Subcutaneous adipose tissue (tissue), 4 donors: ENCODE measurements around the gene PPP1R1B. TPM values are rescaled to one million over a fixed set of nuclear protein-coding genes. Genes with fewer than 3 reads are reported as not detected.

Experiments
- total RNA-seq, 4 donors: library from RNA; depleted of rRNA; stranded (reverse); fragments of >200 nt; gene quantifications; one replicate each; pipeline ENCODE4 v1.1.0, GENCODE V29; 2016
- TF ChIP-seq, protein P1 (sequence below): fragments of 450-650 bp; IDR thresholded peaks from one replicate; pipeline ENCODE4 v1.5.1; 2016; ENCODE audit warnings: low read depth, mild to moderate bottlenecking, control low read depth, antibody characterized with exemption, moderate library complexity

Gene PPP1R1B
- total RNA-seq, 4 donors from 2014 or later, result 16.3 to 100 (median 41.4) TPM

DNA sequence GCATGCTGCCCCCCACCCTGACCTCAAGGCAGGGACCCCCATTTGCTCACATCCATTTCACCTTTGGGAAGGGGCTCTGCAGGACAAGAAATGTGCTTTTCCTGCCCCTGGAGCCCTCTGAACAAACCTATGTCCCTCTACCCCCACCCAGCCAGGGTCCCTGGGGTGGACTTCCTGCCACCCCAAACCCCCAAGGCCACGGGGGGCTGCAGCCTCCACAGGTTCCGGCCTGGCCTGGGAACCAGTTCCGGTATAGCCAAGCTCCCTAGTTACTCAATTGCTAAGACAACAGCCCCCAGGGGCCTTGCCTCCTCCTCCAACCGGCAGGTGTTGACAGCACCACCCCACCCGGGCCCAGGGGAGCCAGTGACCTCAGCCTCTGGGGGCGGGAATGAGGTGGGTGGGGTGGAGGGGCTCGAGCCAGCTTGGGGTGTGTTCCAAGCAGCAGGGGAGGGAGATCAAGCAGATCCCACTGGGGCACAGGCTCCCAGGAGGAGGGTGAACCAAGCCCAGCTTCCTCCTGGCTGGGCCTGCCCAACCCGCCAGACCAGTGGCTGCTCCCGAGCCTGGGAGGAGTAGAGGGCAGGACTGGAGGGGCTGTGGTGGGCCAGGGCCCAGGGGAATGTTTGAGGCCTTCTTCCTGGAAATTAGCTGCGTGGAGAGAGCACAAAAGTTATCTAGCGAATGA is 48.1 kb downstream of the PPP1R1B start:
- TF ChIP-seq, protein P1, sequence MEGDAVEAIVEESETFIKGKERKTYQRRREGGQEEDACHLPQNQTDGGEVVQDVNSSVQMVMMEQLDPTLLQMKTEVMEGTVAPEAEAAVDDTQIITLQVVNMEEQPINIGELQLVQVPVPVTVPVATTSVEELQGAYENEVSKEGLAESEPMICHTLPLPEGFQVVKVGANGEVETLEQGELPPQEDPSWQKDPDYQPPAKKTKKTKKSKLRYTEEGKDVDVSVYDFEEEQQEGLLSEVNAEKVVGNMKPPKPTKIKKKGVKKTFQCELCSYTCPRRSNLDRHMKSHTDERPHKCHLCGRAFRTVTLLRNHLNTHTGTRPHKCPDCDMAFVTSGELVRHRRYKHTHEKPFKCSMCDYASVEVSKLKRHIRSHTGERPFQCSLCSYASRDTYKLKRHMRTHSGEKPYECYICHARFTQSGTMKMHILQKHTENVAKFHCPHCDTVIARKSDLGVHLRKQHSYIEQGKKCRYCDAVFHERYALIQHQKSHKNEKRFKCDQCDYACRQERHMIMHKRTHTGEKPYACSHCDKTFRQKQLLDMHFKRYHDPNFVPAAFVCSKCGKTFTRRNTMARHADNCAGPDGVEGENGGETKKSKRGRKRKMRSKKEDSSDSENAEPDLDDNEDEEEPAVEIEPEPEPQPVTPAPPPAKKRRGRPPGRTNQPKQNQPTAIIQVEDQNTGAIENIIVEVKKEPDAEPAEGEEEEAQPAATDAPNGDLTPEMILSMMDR, result no peak

DNA sequence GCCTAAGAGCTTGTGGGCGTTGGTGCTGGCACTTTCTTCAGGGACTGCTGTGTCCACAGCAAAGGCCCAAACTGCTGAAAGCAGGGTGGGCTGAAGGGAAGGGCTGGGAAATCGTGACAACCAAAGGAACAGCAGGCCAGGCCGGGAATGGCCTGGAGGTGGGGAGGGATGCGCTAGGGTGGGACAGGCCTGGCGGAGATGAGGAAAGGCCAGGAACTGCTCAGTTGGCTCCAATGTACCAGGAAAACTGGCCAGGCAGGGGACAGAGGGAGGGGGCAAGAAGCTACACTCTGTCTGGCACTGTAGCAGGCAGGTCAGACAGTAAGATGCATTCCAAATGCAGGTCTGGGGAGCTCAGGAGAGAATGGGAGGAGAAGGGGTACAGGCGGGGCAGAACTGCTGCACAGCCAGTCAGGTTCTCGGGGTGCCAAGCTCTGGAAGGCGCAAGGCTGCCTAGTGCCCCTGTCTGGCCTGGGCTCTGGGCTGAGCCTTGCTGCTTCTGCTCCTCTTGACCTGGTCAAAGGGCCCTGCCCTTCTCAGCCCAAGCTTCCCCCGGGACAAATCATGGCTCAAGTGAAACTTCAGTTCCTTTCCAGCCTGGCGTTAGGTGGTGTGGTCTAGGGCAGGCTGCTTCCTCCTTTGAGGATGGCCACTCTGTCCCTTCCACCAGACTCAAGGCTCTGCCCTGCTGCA is 48.8 kb downstream of the PPP1R1B start:
- TF ChIP-seq, protein P1, result no peak

DNA sequence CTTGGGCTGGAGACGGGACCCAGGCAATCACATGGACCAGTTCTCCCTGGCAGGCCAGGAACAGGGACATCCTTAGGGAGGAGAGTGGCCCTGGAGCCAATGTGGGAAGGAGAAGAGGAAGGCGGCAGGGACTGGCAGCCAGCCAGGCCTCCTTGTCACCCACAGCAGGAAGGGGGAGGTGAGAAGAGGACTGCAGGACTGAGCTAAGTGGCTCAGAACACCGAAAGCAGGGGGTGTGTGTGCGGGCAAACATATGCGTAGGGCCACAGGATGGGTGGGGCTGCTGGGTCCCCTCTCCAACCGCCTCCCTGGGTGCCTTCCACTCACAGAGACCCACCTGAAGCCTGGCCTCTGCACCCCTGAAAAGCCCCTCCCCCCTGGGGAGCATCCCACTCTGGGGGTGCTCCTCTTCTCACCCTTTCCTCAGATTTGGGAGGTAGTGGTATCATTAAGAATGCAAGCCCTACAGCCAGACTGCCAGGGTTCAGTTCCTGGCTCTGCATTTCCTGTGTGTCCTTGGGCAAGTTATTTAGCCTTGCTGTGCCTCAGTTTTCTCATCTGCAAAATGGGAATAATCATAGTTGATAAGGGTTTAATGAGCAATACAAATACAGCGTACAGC is 49.6 kb downstream of the PPP1R1B start:
- TF ChIP-seq, protein P1, result no peak

DNA sequence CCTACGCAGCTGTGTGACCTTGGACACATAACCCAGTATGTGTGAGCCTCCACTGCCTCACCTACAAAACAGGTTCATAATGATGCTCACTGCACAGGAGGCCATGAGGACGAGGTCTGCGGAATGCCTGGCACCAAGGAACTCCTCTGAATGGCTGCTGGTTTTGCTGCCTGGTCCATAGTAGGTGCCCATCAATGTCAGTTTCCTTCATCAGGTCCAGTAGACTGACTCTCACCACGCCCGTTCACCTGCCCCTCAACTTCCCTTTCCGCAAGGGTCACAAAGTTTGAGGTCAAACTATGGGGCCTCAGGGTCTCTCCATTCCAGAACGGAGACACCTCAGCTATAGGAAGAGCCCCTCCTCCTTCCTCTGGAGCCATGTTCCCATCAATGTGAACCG is 50.3 kb downstream of the PPP1R1B start:
- TF ChIP-seq, protein P1, result no peak

DNA sequence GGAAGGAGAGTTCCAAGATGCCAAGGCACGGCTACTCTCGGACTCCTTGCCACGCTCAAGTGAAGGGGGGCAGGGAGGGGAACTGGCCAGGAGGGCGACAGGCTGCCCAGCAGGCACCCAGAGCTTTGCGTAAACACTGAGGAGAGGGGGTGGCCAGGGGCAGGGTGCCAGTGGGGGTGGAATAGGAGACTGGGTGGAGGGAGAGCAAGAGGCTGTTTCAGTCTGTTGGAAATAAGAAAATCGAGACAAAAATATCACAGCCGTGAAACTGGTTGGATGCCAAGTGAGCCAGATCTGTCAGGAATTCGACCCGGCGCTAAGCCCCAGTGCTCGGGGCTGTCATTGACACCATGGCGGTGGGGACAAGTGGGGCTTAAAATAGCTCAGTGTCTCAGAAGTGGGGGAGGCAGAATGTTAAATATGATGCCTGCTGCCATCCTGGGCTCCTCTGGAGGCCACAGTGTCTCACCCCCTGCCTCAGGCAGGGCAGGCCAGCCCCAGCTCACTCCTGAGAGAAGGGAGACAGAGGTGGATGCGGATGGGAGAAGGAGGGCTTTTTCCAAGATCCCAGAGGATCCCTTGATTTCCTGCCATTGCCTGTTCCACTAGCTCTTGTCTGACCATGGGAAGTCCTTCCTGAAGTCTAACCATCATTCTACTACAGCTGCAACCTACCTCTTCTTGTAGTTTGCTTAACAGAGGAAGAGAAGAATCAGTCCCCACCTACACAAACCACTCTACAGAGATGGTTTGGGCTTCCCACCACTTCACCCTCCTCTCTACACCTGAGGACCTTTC is 51.0 kb downstream of the PPP1R1B start:
- TF ChIP-seq, protein P1, result no peak

DNA sequence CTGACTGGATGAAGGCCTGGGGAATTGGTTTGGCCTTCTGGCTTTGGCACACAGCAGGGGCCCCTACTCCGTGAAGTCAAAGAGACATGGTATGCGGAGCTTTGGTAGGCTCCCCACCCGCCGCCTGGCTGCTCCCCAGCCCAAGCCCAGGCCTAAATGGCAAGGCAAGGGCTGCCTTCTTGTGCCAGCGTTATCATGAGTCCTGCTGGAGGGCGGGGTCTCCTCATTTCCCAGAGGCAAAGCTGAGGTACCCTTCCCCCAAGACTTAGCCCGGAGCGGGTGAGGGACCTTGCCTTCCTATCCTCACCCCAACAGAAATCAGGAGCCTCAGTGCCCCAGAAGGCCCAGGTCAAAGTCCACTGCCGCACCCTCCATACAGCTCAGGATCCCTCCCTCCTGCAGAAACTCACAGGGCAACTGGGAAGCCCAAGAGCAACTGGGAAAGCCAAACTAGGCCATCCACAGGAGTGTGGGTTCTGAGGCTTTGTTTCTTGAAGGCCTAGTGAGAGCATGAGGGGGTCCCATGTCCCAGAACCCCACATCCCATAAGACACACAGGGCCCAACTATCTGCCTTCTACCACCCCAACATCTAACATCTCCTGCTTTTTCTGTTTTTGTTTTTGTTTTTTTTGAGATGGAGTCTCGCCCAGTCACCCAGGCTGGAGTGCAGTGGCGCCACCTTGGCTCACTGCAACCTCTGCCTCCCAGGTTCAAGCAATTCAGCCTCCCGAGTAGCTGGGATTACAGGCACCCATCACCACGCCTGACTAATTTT is 51.8 kb downstream of the PPP1R1B start:
- TF ChIP-seq, protein P1, result no peak
